ENCODE measurements around the gene SNRNP70. TPM values are rescaled to one million over a fixed set of nuclear protein-coding genes. Genes with fewer than 3 reads are reported as not detected.

The SNRNP70 gene
- total and polyA plus RNA-seq, 10 of the 15 experiments (the other 5 are each of a cell fraction or from before 2014, with no cell fraction given) = 2.7 to 453 (median 159) TPM

- ChIA-PET SMC1A (ENCODE audit: uncharacterized antibody, unreplicated experiment) (interaction anchor here (1.2 kb wide), 1 partner anchor 48 kb away, joined by 4 read pairs; no protein-coding TSS in a partner anchor), RAD21 (ENCODE audit: unreplicated experiment) (interaction anchor here (1.1 to 1.6 kb wide), 2 partner anchors 23 to 157 kb away, joined by 3 to 5 read pairs; partner anchors contain the start of gene RUVBL2), CTCF (interaction anchor here (1.0 to 2.5 kb wide), 4 partner anchors 48 to 157 kb away, joined by 3 to 9 read pairs (median 6); partner anchors contain the start of genes GYS1 and RUVBL2), POLR2A (interaction anchor here (0.6 to 1.0 kb wide), 2 partner anchors 34 to 157 kb away, joined by 3 to 8 read pairs; partner anchors contain the start of gene RUVBL2)
- H3K4me2 ChIP-seq (ENCODE audit: control insufficient read depth, insufficient read depth) = peak overlapping the region; percentile 82
- DNase-seq (ENCODE audit: low read depth, low spot score) (no peak), ATAC-seq (peak; percentile 77), FAIRE-seq (no peak)
- WGBS (ENCODE audit: insufficient coverage, insufficient replicate concordance, low lambda C conversion rate, missing lambda C conversion rate) = 2% methylated on average over 58 of the region's 75 CpGs
- H3K27me3 ChIP-seq (replicated peaks in 1 of 2; ENCODE audit: control insufficient read depth in 2 of 2, insufficient read depth in 2 of 2, low read length in 1 of 2) = peaks cover 6 to 22% of the 10 kb centered on the region in 2 experiments
- BruUV-seq (replicated peaks) = no TSS peak
- H3K4me1 ChIP-seq (ENCODE audit: control insufficient read depth, insufficient read depth, low read length) = peaks cover 10% of the 10 kb centered on the region
- in situ Hi-C loops (cut with MboI) (no loop called here), intact Hi-C loops (cut with micrococcal nuclease; ENCODE audit: unreplicated experiment) (no loop called here)
- no peaks in the 10 kb centered on the region for H3K36me3 ChIP-seq (ENCODE audit: control insufficient read depth in 2 of 2, insufficient read depth in 2 of 2, low read length in 1 of 2)
- no peaks in the 10 kb centered on the region for H4K20me1 ChIP-seq (ENCODE audit: control insufficient read depth, insufficient read depth)
- peak overlapping the region; percentile 63; the same call in 1 of the 2 replicates for H3K4me3 ChIP-seq
- H3K79me2 ChIP-seq (ENCODE audit: control insufficient read depth, insufficient read depth, low read length) = no peaks in the 10 kb centered on the region
- peaks cover 4% of the 10 kb centered on the region; the same call in 2 of the 3 replicates for H3K9me3 ChIP-seq (replicated peaks; ENCODE audit: control insufficient read depth, insufficient read depth, low read length)
- H2AFZ ChIP-seq (ENCODE audit: control insufficient read depth, low read depth, low read length) = peak overlapping the region; percentile 13
- no peak overlapping the region for H3K27ac ChIP-seq (ENCODE audit: control insufficient read depth, insufficient read depth)
- H3K9ac ChIP-seq (ENCODE audit: control insufficient read depth, insufficient read depth, low read length) = no peak overlapping the region
- peak; percentile 21; the same call in 1 of the 2 replicates for TF ChIP-seq MTA2 (IDR thresholded peaks at IDR 0.05; ENCODE audit: low read depth)
- no peak for TF ChIP-seq JUNB (IDR thresholded peaks at IDR 0.05)
- peak; percentile 89 to 93 for TF ChIP-seq BHLHE40 (IDR thresholded peaks at IDR 0.05; ENCODE audit: borderline replicate concordance in 1 of 2, low read depth in 2 of 2, low read length in 1 of 2)
- peak; percentile 96 for TF ChIP-seq CHD1 (IDR thresholded peaks at IDR 0.05; ENCODE audit: low read depth, low read length)
- TF ChIP-seq ETV6 (conservative IDR thresholded peaks at IDR 0.05 in 1 of 2, IDR thresholded peaks at IDR 0.05 in 1 of 2; ENCODE audit: borderline replicate concordance in 1 of 2, low read depth in 1 of 2) = no peak
- peak; percentile 41; the same call in 1 of the 2 replicates for TF ChIP-seq ZNF207 (IDR thresholded peaks at IDR 0.05; ENCODE audit: borderline replicate concordance)
- TF ChIP-seq MEF2B (IDR thresholded peaks at IDR 0.05; ENCODE audit: partially characterized antibody, poor library complexity, severe bottlenecking) = peak; percentile 41
- TF ChIP-seq BCLAF1 (IDR thresholded peaks at IDR 0.05) = peak; percentile 90
- peak; percentile 34; the same call in 1 of the 2 replicates for TF ChIP-seq GATAD2B (conservative IDR thresholded peaks at IDR 0.05; ENCODE audit: low read depth)
- TF ChIP-seq CBX5 (IDR thresholded peaks at IDR 0.05; ENCODE audit: low read depth) = no peak
- TF ChIP-seq SKIL (IDR thresholded peaks at IDR 0.05; ENCODE audit: low read depth, poor library complexity, severe bottlenecking) = peak; percentile 89
- TF ChIP-seq MXI1 (IDR thresholded peaks at IDR 0.05; ENCODE audit: low read depth, low read length) = no peak
- peak; percentile 42; the same call in 1 of the 2 replicates for TF ChIP-seq IKZF1 (conservative IDR thresholded peaks at IDR 0.05)
- TF ChIP-seq DPF2 (IDR thresholded peaks at IDR 0.05) = peak; percentile 43; the same call in 1 of the 2 replicates
- peak; percentile 99 for TF ChIP-seq ATF7 (IDR thresholded peaks at IDR 0.05; ENCODE audit: low read depth)
Observed at GRCh38 chr19:49150106-49150943, 65.1 kb downstream of the SNRNP70 start.

Data from GM12878 (cell line).